Left kidney (tissue), 2 donors: Measurements from ENCODE around the gene HIPK2. TPM values are rescaled to one million over a fixed set of nuclear protein-coding genes. Genes with fewer than 3 reads are reported as not detected.
"Not testable (repeated sequence)": the region's sequence is repeated elsewhere in the genome, so short reads cannot be mapped to it uniquely, and the experiment has no call there.

Experiments
- DNase-seq: peaks from one replicate; pipeline ENCODE4 v3.0.0-alpha.2; 2013
- polyA plus RNA-seq: library from polyadenylated mRNA; unstranded; fragments of 120-200 nt; gene quantifications from one replicate; pipeline ENCODE4 v1.2.1, GENCODE V29; 2013; ENCODE audit not compliant: insufficient read length

Gene HIPK2
- polyA plus RNA-seq, 1 donor = 107 TPM

GRCh38 chr7:139566075-139566474, 211.7 kb downstream of the HIPK2 start:
- no peak for DNase-seq

DNA sequence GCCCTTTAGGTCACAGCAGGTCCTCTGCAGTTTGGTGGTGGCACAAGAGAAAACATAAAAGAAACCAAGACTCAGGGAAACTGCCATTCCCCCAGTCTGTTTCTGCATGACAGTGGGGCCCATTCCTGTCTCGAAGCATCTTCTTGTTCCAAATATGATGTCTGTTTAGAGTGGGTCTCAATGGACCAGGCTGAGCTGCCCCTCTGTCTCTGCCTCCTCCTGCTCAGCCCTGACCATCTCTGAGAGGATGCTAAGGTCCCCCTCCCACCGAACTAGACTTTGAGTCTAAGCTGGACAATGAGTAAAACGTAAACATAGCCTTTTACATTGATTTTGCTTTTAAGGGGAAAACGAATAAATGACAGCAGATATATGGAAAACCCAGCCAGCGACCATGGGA, 213.9 kb downstream of the HIPK2 start:
- no peak for DNase-seq

DNA sequence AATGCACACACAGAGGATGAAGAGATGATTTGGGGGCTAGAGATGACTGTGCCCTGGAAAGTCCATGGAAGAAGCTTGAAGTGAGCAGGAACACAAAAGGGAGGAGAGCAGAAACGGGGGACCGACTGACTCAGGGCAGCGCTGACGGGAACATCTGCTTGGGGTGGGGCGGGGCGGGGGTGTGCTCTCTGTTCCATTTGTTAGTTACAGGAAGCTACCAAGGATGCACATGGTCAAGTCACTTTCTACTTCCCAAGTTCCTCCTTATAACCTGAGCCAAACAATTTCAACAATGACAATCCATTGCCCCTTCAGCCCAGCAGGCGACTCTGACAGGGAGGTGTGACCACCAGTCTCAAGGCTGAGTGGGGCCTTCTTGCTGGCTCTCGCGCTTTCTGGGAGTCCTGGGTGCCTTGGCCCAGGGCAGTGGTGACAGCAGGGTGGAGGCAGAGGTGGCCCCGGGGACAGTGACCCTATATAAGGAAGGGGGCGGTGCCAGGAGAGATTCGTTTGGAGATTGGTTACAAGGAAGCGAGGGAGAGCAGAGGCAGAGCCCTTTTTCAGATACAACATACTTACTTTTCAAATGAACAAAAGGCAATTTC, 214.7 kb downstream of the HIPK2 start:
- DNase-seq = no peak

- no peak for DNase-seq
Measured at GRCh38 chr7:139562491-139562890, 215.3 kb downstream of the HIPK2 start.

DNA sequence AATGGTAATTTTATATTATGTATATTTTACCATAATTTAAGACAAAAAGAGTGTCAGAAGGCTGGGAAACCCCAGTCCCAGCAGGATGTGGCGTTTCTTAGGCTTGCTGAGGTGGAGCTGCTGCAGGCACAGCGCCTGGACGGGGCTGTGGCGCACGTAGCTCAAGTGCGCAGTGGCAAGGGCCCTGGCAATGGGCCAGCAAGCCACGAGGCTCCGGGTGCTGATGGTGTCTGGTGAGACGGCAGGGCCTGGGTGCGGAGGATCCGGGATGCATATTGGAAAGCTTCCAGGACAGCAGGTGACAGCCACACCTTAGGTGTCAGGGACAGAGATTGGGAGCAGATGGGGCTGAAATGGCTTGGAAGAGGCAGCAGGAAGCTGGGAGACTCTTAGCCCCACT, 217.1 kb downstream of the HIPK2 start:
- no peak for DNase-seq

GRCh38 chr7:139560199-139560598, 217.6 kb downstream of the HIPK2 start:
- no peak for DNase-seq

GRCh38 chr7:139559364-139560105, 218.3 kb downstream of the HIPK2 start:
- DNase-seq = no peak

DNA sequence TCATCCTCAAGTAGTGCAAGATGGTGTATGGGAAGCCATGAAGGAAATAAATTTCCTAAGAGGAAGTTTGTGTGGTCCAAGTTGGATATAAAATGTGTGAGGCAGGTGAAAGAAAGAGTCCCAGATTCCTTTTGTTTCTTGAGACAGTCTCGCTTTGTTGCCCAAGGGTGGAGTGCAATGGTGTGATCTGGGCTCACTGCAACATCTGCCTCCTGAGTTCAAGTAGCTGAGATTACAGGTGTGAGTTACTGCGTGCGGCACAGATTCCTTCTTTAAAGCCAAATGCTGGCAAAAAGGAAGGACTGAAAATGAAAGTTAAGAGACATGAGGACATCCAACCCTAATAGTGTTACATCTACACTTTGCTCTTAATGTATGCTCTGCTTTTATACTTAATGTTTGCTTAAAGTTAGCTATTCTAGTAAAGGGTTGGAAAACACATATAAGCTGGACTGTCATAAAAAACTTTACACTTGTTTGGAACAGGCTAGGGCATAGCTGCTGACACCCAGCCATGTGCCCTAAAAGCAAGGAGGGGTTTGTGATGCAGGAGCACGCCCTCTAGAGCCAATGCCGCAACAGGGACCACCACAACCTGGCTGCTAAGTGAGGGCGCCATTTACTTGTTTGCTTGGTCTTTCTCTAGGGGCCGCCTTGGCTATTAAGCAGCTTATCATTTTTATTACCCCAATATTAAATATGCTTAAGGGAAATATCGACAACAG, 219.8 kb downstream of the HIPK2 start:
- no peak for DNase-seq

GRCh38 chr7:139553991-139554700, 223.7 kb downstream of the HIPK2 start:
- not testable (repeated sequence) for DNase-seq

- no peak for DNase-seq
Measured at GRCh38 chr7:139548302-139549028, 229.3 kb downstream of the HIPK2 start.

GRCh38 chr7:139544645-139545044, 233.2 kb downstream of the HIPK2 start:
- no peak for DNase-seq

DNA sequence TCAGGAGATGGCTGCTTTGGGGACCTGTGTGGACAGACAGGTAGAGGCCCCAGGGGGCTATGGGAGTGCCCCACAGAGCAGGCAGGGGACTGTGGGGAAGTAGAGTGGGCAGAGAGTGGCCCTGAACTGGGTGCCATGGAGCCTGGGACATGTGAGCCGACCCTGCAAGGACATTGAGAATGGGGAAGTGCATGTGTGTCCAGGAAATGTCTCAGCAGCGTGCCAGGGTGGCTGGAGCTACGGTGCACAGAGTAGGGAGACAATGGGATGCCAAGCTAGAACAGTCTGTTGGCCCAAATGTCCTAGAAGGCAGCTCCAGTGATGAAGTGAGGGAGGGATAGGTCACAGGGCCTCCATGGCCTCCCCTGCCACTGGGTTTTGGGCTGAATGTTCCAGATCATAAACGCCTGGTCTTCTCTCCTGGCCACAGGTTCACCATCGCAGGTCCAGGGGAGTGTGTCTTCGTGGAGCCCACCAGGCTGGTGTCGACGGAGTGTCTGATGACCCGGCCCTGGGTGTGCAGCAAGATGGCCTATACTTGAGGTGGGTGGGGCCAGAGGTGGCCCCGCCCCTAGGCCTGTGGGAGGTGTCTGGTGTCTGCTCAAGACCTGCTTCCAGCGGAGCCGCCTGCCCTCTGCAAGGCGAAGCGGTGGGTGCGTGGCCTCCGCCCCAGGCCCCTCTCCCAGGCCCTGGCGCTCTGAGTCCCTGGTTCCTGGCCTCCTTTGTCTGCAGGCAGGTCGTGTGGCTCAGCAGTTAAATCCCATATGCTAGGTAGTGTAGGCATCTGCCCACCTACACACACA, 233.8 kb downstream of the HIPK2 start:
- DNase-seq = no peak

DNA sequence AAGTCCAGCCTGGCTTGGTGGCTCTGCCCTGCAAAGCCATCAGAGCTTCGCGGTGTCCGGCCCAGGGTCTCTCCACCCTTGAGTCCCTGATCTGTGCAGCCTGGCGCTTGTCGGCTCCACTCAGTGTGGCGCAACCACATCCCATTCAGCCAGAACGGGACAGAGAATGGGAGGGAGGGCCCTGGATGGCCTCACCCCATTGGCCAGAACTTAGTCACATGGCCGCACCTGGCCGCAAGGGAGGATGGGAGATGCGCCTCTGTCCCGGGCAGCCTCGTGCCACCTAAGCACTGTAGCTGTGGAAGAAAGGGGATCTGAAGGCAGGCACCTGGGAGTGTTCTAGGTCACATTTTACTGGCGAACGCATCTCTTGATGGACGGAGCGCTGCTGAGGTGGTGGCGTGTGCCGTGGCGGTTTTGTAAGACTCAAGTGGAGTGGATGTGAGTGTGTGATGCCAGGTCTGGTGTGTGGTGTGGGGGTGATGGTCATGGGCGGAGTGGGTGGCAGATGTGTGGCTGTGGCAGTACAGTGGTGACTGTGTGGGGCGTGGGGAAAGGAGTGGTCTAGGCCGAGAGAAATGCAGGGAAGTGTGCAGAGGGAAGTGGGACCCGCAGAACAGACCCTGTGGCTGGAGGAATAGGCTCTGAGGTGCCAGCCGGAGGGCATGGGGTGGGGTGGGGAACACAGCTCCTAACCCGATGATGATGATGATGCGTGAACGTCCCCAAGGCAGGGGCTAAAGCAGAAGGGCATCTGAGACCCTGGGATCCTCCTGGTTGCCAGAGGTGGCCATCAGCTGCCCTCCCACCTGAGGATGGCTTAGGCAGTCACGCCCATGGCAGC, 235.3 kb downstream of the HIPK2 start:
- no peak for DNase-seq

GRCh38 chr7:139541600-139542307, 236.0 kb downstream of the HIPK2 start:
- no peak for DNase-seq

GRCh38 chr7:139540203-139540602, 237.6 kb downstream of the HIPK2 start:
- no peak for DNase-seq

DNA sequence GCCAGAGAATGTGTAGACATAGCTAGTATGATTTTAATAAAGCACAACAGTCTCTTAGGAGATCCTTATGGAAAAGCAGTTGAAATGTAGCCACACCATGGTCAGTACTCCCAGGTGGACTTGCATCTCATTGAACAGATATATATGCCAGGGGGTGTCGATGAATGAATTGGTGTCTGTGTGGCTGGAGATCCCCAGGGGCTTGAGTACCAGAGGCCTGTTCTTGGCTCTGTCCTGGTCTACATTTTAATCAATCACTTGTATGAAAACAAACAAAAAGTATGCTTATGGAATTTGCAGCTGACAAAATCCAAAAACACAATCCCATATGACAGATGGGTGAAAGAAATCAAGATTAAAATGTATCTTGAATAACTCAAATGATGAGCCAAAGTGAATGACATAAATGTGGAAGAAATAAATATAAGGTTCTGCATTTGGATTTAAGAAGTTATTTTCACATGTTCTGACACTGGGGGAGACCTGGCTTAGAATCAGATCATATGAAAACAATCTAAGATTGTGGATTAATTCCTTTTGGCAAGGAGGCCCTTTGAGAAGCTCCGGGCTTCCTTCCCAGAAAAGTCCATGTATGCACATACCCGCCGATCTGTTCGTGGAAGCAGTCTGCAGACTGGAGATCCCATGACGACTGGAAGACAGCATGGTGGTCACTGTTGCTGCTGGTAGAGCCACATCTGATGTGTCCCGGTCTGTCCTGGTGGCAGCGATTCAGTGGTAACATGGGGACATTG, 238.7 kb downstream of the HIPK2 start:
- no peak for DNase-seq

GRCh38 chr7:139536152-139536551, 241.6 kb downstream of the HIPK2 start:
- no peak for DNase-seq

DNA sequence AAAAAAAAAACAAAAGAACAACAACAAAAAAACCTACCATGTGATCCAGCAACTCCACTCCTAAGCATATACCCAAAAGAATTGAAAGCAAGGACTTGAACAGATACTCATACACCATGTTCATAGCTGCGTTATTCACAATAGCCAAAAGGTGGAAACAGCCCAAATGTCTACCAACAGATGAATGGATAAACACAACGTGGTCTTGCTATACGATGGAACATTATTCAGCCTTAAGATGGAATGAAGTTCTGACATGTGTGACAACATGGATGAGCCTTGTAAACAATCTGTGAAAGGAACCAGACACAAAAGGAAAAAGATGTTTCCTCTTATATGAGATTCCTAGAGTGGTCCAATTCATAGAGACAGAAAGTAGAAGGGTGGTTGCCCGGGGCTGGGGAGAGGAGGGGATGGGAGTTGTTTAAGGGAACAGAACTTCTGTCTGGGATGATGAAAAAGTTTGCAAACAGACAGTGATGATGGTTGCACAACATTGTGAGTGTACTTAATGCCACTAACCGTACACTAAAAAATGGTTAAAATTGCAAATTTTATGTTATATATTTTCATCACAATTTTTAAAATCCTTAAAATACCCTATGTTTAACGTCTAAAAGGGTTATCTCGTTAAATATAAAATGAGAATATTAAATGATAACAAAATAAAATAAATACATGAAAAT, 242.7 kb downstream of the HIPK2 start:
- DNase-seq = no peak
